GM18519 (cell line): Measurements from ENCODE around the gene MTF2.

Source experiments
- ATAC-seq: cut with Tn5 transposase; IDR thresholded peaks from one replicate; pipeline ENCODE4 v1.9.1; 2021; ENCODE audit warnings: mild to moderate bottlenecking, moderate library complexity; ENCODE audit not compliant: unreplicated experiment, low FRiP score

The MTF2 gene

DNA sequence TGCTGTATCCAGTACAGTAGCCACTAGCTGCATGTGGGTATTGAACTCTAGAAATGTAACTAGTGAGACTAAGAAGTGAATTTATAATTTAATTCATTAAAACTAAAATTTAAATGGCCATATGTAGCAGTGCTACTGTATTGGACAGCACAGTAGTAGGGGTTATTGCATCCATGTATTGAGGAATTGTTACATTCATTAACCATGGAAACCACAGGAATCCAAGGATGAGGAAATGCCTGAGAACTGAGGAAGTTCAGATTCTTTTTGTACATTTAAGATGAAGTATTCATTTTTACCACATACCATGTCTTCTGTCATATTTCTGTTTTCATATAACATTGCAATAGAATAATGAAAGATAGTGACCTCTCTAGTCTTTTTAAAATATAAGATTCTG is 2.6 kb downstream of the MTF2 start:
- no peak for ATAC-seq

- ATAC-seq = no peak
Measured at GRCh38 chr1:93082313-93082712, 3.2 kb downstream of the MTF2 start.

- no peak for ATAC-seq
Measured at GRCh38 chr1:93083979-93084378, 4.9 kb downstream of the MTF2 start.

- ATAC-seq = no peak
Measured at GRCh38 chr1:93087532-93087931, 8.4 kb downstream of the MTF2 start.

- ATAC-seq = no peak
Measured at GRCh38 chr1:93093332-93094006, 14.4 kb downstream of the MTF2 start.

GRCh38 chr1:93095804-93096585 is 16.9 kb downstream of the MTF2 start:
- no peak for ATAC-seq

GRCh38 chr1:93102142-93102541 is 23.1 kb downstream of the MTF2 start:
- no peak for ATAC-seq

GRCh38 chr1:93106226-93106625 is 27.1 kb downstream of the MTF2 start:
- ATAC-seq = no peak

- no peak for ATAC-seq
Measured at GRCh38 chr1:93107395-93107794, 28.3 kb downstream of the MTF2 start.

DNA sequence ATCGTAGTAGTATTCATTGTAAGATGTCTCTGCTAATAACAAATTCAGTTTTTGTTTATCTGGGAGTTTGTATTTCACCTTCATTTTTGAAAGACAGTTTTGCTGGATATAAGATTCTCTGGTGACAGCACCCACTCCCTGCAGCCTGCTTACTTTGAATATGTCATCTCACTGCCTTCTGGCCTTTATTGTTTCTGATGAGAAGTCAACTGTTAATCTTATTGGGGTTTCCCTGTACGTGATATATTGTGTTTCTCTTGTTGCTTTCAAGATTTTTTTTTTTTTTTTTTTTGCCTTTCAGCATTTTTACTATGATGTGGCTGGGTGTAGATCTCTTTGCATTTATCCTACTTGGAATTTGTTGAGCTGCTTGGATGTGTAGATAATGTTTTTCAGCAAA is 29.3 kb downstream of the MTF2 start:
- ATAC-seq = no peak

DNA sequence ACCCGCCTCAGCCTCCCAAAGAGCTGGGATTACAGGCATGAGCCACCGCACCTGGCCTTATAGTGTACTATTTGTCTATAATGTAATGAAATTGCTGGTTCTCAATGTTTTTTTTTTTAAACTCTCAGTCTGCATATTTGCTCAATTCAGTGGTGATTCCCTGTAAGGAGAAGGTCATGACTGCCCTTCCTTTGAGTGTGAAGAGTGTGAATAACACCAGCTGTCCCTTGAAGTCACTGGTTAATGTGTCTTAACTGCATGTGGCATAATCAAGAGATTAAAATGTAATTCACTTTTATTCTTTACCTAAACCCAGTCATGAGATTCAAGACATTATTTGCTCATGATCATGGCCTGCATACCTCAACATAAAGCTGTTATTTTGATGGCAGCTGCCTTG is 30.5 kb downstream of the MTF2 start:
- ATAC-seq = no peak

DNA sequence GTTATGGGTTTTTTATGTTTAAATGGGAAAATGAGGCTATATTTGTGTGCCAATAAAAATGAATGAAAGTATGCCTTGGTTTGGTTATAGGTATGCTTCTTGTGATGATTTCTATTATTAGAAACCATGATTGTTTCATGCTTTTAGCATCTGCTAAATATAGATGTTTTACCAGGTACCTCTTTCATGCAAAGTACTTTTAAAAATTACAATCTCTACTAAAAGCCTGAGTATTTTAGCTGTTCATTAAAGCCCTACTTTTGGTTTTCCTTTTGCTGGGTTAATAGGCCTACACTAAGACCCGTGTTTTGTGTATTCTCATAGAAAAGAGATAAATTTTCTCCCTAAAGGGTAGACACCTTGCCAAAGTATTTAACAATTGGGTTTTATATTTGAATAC is 32.0 kb downstream of the MTF2 start:
- no peak for ATAC-seq

GRCh38 chr1:93111561-93111960 is 32.5 kb downstream of the MTF2 start:
- no peak for ATAC-seq

DNA sequence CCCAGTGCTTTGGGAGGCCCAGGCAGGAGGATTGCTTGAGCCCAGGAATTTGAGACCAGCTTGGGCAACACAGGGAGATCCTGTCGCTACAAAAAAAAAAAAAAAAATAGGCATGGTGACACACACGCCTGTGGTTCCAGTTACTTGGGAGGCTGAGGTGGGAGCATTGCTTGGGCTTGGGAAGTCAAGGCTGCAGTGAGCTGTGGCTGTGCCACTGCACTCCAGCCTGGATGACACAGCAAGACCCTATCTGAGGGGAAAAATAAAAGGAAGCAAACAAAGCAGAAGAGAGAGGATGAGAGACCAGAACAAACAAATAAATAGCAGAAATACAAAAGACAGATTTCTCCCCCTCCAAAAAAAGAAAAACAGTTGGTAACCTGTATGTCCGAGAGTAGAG is 34.0 kb downstream of the MTF2 start:
- no peak for ATAC-seq

DNA sequence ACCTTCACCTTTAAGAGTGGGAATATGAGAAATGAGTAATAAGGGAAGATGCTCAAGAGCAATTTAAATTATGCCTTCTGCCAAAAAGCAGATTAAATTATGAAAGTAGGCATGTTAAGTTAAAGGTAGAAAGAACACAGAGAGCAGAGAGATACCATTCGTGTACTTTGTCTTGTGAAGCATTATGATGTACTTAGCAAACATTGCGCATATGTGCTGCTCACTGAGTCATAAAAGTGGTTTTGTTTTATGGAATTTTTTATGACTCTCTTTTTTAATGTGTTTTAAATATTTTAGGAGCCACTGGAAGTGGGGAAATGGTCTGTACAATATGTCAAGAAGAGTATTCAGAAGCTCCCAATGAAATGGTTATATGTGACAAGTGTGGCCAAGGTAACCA is 35.3 kb downstream of the MTF2 start:
- ATAC-seq = no peak

- no peak for ATAC-seq
Measured at GRCh38 chr1:93120614-93121013, 41.5 kb downstream of the MTF2 start.

DNA sequence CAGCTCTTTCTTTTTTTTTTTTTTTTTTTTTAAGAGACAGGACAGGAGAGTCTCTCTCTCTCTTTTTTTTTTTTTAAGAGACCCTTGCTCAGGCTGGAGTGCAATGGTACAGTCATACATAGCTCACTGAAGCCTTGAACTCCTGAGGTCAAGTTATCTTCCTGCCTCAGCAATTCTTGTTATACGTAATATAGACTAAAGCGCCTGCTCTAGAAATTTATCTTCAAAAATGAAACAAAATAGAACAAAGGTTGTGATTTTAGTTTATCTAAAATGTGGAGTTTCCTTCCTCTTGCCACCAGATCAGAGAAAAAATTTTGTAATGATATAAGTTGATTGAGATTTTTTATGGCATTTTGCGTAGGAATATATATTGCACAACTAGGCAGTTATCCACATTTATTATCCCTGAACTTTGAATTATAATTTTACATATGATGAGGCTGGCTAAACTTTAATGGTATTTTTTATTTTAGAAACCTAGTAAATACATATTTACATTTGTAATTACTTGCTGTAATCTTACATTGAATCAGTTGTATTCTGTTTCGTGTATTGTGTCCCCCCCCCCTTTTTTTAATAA is 44.2 kb downstream of the MTF2 start:
- ATAC-seq = no peak

- ATAC-seq = no peak
Measured at GRCh38 chr1:93124556-93125355, 45.7 kb downstream of the MTF2 start.

- ATAC-seq = no peak
Measured at GRCh38 chr1:93129507-93130099, 50.5 kb downstream of the MTF2 start.

- no peak for ATAC-seq
Measured at GRCh38 chr1:93132638-93133037, 53.6 kb downstream of the MTF2 start.

- no peak for ATAC-seq
Measured at GRCh38 chr1:93136445-93136844, 57.4 kb downstream of the MTF2 start.
